ENCODE data around the gene COLEC12.

COLEC12 gene

GRCh38 chr18:273525-273924 is 227.0 kb downstream of the COLEC12 start:
- DNase-seq (ENCODE audit: low read depth, low spot score) = no peak
- TF ChIP-seq CTCF (IDR thresholded peaks at IDR 0.05; ENCODE audit: low read depth, low read length) = no peak
- no peak overlapping the region for H3K4me3 ChIP-seq (ENCODE audit: low read depth, low read length)
- in situ Hi-C loops (cut with HindIII; ENCODE audit: low sequenced_read_pairs) = no loop called here

- DNase-seq (ENCODE audit: low read depth, low spot score) = no peak
- H3K4me3 ChIP-seq (ENCODE audit: low read depth, low read length) = no peak overlapping the region
- TF ChIP-seq CTCF (IDR thresholded peaks at IDR 0.05; ENCODE audit: low read depth, low read length) = no peak
- in situ Hi-C loops (cut with HindIII; ENCODE audit: low sequenced_read_pairs) = no loop called here
Observed at GRCh38 chr18:272650-273049, 227.9 kb downstream of the COLEC12 start.

DNA sequence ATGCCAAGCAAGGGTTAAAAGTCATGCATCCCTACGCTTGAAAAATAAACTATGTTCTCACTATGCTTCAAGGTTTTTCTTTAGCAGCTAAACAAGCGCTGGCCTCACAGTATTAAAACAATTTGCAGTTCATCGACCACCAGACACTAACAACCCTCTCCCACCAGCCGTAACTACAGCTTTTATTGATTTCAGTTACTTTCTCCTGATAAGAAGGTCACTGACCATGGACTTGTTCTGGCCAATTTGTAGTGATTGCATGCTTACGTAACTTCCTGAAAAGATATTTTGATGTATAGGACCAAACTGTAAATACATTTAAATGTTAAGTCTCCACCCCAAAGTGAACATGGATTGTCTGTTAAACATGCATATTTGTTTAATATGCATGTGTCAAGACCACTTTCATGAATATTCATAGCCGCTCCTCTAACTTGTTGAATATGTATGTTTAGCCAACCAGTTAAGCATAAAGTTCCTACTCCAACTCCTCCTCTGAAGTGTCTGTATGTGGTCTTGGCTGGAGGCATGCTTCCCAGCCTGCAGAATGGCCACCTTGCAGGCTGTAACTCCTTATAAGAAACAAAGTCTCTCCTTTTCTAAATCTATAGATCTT is 230.9 kb downstream of the COLEC12 start:
- DNase-seq (ENCODE audit: low read depth, low spot score) = no peak
- H3K4me3 ChIP-seq (ENCODE audit: low read depth, low read length) = no peak overlapping the region
- no peak for TF ChIP-seq CTCF (IDR thresholded peaks at IDR 0.05; ENCODE audit: low read depth, low read length)
- in situ Hi-C loops (cut with HindIII; ENCODE audit: low sequenced_read_pairs) = no loop called here

- in situ Hi-C loops (cut with HindIII; ENCODE audit: low sequenced_read_pairs) = no loop called here
- peak within 1 kb of the TSS; percentile 96 for H3K4me3 ChIP-seq (ENCODE audit: low read depth, low read length)
- TF ChIP-seq CTCF (IDR thresholded peaks at IDR 0.05; ENCODE audit: low read depth, low read length) = no peak
- peak; percentile 94 for DNase-seq (ENCODE audit: low read depth, low spot score)
Observed at GRCh38 chr18:267688-268552, 232.6 kb downstream of the COLEC12 start, which contains the start of gene THOC1. Gene THOC1 (minus strand): TSS chr18:268047. CDS start chr18:268019, 28 bp downstream.

DNA sequence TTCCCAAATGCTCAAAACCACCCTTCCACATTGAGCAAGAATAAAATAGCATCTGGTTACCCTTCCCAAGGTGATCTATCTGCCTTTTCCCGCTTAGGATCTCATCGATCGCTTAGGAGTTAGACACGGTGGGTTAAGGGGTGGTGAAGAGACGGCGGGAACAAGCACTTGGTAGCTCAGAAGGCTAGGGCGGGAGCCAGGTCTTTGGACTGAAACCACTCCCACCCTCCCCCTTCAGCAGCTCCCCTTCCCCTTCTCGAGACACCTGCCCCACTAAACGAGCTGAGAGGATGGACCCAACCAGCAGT is 233.2 kb downstream of the COLEC12 start:
- in situ Hi-C loops (cut with HindIII; ENCODE audit: low sequenced_read_pairs) = no loop called here
- no peak for TF ChIP-seq CTCF (IDR thresholded peaks at IDR 0.05; ENCODE audit: low read depth, low read length)
- H3K4me3 ChIP-seq (ENCODE audit: low read depth, low read length) = peak overlapping the region; percentile 96
- no peak for DNase-seq (ENCODE audit: low read depth, low spot score)
